ENCODE data around the gene CALML6. TPM values are rescaled to one million over a fixed set of nuclear protein-coding genes. Genes with fewer than 3 reads are reported as not detected.
A peak's percentile ranks its signal among the peaks of the same experiment; 100 is the strongest.
"Not testable (repeated sequence)": the region's sequence is repeated elsewhere in the genome, so short reads cannot be mapped to it uniquely, and the experiment has no call there.

Gene CALML6
- total RNA-seq, 2 experiments from 2014 or later = 0.45 TPM; not detected in 1

- Mint-ChIP-seq H3K27me3 (no peaks in the 10 kb centered on the region), H3K4me3 (no peak overlapping the region), H3K36me3 (peaks cover 23% of the 10 kb centered on the region), H3K4me1 (peaks cover 47% of the 10 kb centered on the region), H3K9me3 (ENCODE audit: low read depth) (no peaks in the 10 kb centered on the region), H3K27ac (peak overlapping the region; percentile 32)
- no peak for ATAC-seq
- CTCF ChIA-PET = interaction anchor here (0.7 to 1.8 kb wide), 5 partner anchors 9 to 205 kb away, joined by 3 to 6 read pairs (median 5); no protein-coding TSS in a partner anchor
- no peak for DNase-seq
These were observed 31.8 kb upstream of the CALML6 start for GRCh38 chr1:1883092-1883873.

- not testable (repeated sequence) for ATAC-seq, H3K4me3 Mint-ChIP-seq, DNase-seq
These were observed 31.2 kb upstream of the CALML6 start for GRCh38 chr1:1883890-1884289.

GRCh38 chr1:1889090-1889750 lies 25.8 kb upstream of the CALML6 start:
- CTCF ChIA-PET = interaction anchor here (0.9 to 2.5 kb wide), 5 partner anchors 17 to 100 kb away, joined by 3 to 16 read pairs (median 3); no protein-coding TSS in a partner anchor
- no peaks in the 10 kb centered on the region for H3K9me3 Mint-ChIP-seq (ENCODE audit: low read depth)
- ATAC-seq = no peak
- H3K27ac Mint-ChIP-seq = peak overlapping the region; percentile 81
- H3K27me3 Mint-ChIP-seq = no peaks in the 10 kb centered on the region
- H3K36me3 Mint-ChIP-seq = peaks cover 17% of the 10 kb centered on the region
- H3K4me3 Mint-ChIP-seq = peak overlapping the region; percentile 83
- DNase-seq = no peak
- peaks cover 44% of the 10 kb centered on the region for H3K4me1 Mint-ChIP-seq

More at GRCh38 chr1:1883890-1884289, 31.2 kb upstream of the CALML6 start:
- H3K9me3 Mint-ChIP-seq (ENCODE audit: low read depth); H3K27me3 Mint-ChIP-seq; H3K27ac Mint-ChIP-seq: not testable (repeated sequence)
- Mint-ChIP-seq H3K36me3 (peaks cover 20% of the 10 kb centered on the region), H3K4me1 (peaks cover 47% of the 10 kb centered on the region)
- CTCF ChIA-PET = interaction anchor here (0.7 to 1.8 kb wide), 4 partner anchors 8 to 205 kb away, joined by 3 to 6 read pairs (median 5); no protein-coding TSS in a partner anchor

GRCh38 chr1:1889847-1890505 lies 25.1 kb upstream of the CALML6 start:
- peak overlapping the region; percentile 82 for H3K27ac Mint-ChIP-seq
- CTCF ChIA-PET = interaction anchor here (0.9 to 2.5 kb wide), 2 partner anchors 17 to 26 kb away, joined by 3 to 16 read pairs; no protein-coding TSS in a partner anchor
- H3K4me1 Mint-ChIP-seq = peaks cover 50% of the 10 kb centered on the region
- no peaks in the 10 kb centered on the region for H3K9me3 Mint-ChIP-seq (ENCODE audit: low read depth)
- H3K27me3 Mint-ChIP-seq = no peaks in the 10 kb centered on the region
- H3K36me3 Mint-ChIP-seq = peaks cover 16% of the 10 kb centered on the region
- H3K4me3 Mint-ChIP-seq = peak overlapping the region; percentile 83
- peak; percentile 37 for ATAC-seq
- DNase-seq = peak; percentile 59

GRCh38 chr1:1890506-1891348 lies 24.3 kb upstream of the CALML6 start, which contains the start of gene GNB1:
Gene GNB1, minus strand, starts transcription at chr1:1891087. Its CDS starts 65,634 bp downstream, at chr1:1825453.
- Mint-ChIP-seq H3K27me3 (no peaks in the 10 kb centered on the region), H3K36me3 (peaks cover 16% of the 10 kb centered on the region), H3K9me3 (ENCODE audit: low read depth) (no peaks in the 10 kb centered on the region), H3K27ac (peak within 1 kb of the TSS; percentile 82), H3K4me3 (peak within 1 kb of the TSS; percentile 92), H3K4me1 (peaks cover 54% of the 10 kb centered on the region)
- CTCF ChIA-PET = interaction anchor here (10.3 kb wide), 1 partner anchor 16 kb away, joined by 96 read pairs; no protein-coding TSS in a partner anchor
- DNase-seq (peak; percentile 87), ATAC-seq (peak; percentile 58)

- no peaks in the 10 kb centered on the region for H3K9me3 Mint-ChIP-seq (ENCODE audit: low read depth)
- DNase-seq = peak; percentile 86
- peak; percentile 59 for ATAC-seq
- H3K27me3 Mint-ChIP-seq = peaks cover 3% of the 10 kb centered on the region
- CTCF ChIA-PET = interaction anchor here (0.6 to 10.3 kb wide), 4 partner anchors 8 to 111 kb away, joined by 3 to 96 read pairs (median 4); no protein-coding TSS in a partner anchor
- H3K27ac Mint-ChIP-seq = peak overlapping the region; percentile 82
- peaks cover 12% of the 10 kb centered on the region for H3K36me3 Mint-ChIP-seq
- H3K4me1 Mint-ChIP-seq = peaks cover 53% of the 10 kb centered on the region
- peak overlapping the region; percentile 92 for H3K4me3 Mint-ChIP-seq
These were observed 23.5 kb upstream of the CALML6 start for GRCh38 chr1:1891349-1892078.

- Mint-ChIP-seq H3K4me1 (peaks cover 50% of the 10 kb centered on the region), H3K27me3 (peaks cover 3% of the 10 kb centered on the region), H3K27ac (peak overlapping the region; percentile 82), H3K4me3 (peak overlapping the region; percentile 92), H3K9me3 (ENCODE audit: low read depth) (no peaks in the 10 kb centered on the region), H3K36me3 (peaks cover 9% of the 10 kb centered on the region)
- no peak for ATAC-seq
- CTCF ChIA-PET = interaction anchor here (0.6 to 10.3 kb wide), 4 partner anchors 9 to 112 kb away, joined by 3 to 96 read pairs (median 4); no protein-coding TSS in a partner anchor
- no peak for DNase-seq
These were observed 22.8 kb upstream of the CALML6 start for GRCh38 chr1:1892079-1892762.

- Mint-ChIP-seq H3K9me3 (ENCODE audit: low read depth) (no peaks in the 10 kb centered on the region), H3K27ac (no peak overlapping the region), H3K27me3 (peaks cover 5% of the 10 kb centered on the region), H3K36me3 (peaks cover 9% of the 10 kb centered on the region), H3K4me1 (peaks cover 47% of the 10 kb centered on the region), H3K4me3 (peak overlapping the region; percentile 92)
- ATAC-seq = no peak
- no peak for DNase-seq
- CTCF ChIA-PET = interaction anchor here (1.4 to 10.3 kb wide), 3 partner anchors 9 to 18 kb away, joined by 3 to 96 read pairs (median 5); no protein-coding TSS in a partner anchor
These were observed 22.3 kb upstream of the CALML6 start for GRCh38 chr1:1892763-1893120.

GRCh38 chr1:1893291-1893985 lies 21.6 kb upstream of the CALML6 start:
- Mint-ChIP-seq H3K27ac (no peak overlapping the region), H3K36me3 (peaks cover 6% of the 10 kb centered on the region), H3K27me3 (peaks cover 8% of the 10 kb centered on the region), H3K9me3 (ENCODE audit: low read depth) (no peaks in the 10 kb centered on the region), H3K4me1 (peaks cover 41% of the 10 kb centered on the region), H3K4me3 (no peak overlapping the region)
- CTCF ChIA-PET = interaction anchor here (10.3 kb wide), 1 partner anchor 13 kb away, joined by 96 read pairs; no protein-coding TSS in a partner anchor
- ATAC-seq = no peak
- DNase-seq = no peak

GRCh38 chr1:1893997-1894353 lies 21.1 kb upstream of the CALML6 start:
- no peak for DNase-seq
- Mint-ChIP-seq H3K27me3 (peaks cover 8% of the 10 kb centered on the region), H3K4me1 (peaks cover 36% of the 10 kb centered on the region), H3K4me3 (no peak overlapping the region), H3K27ac (no peak overlapping the region), H3K36me3 (peaks cover 3% of the 10 kb centered on the region), H3K9me3 (ENCODE audit: low read depth) (no peaks in the 10 kb centered on the region)
- CTCF ChIA-PET = interaction anchor here (10.3 kb wide), 1 partner anchor 13 kb away, joined by 96 read pairs; no protein-coding TSS in a partner anchor
- ATAC-seq = no peak
